ENCODE results near the gene MAP3K13.

MAP3K13 gene

DNA sequence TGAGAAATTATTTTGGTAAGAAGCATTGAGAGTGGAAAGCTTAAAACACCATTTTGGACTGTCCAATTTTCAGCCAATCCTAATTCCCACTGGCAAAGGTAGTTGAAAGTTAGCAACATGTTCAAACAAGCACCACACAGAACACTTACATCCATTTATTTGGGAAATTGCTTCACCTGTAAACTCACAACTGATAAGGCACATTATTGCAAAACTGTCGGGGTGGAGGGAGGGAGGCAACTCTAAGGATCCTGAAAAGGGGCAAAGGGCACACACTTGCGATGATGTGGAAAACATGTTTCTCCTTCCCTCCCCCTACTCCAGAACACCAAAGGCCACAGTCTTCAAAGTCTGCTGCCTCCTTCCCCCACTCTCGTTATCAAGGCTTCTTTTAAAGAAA lies 126.5 kb downstream of the MAP3K13 start:
- H3K27ac ChIP-seq = no peak overlapping the region
- H3K4me1 ChIP-seq = no peaks in the 10 kb centered on the region
- H3K9ac ChIP-seq = no peak overlapping the region
- H3K4me3 ChIP-seq (ENCODE audit: low read depth, low read length) = no peak overlapping the region
- no peaks in the 10 kb centered on the region for H3K9me3 ChIP-seq (ENCODE audit: control insufficient read depth, low read length)
- TF ChIP-seq, protein P1, sequence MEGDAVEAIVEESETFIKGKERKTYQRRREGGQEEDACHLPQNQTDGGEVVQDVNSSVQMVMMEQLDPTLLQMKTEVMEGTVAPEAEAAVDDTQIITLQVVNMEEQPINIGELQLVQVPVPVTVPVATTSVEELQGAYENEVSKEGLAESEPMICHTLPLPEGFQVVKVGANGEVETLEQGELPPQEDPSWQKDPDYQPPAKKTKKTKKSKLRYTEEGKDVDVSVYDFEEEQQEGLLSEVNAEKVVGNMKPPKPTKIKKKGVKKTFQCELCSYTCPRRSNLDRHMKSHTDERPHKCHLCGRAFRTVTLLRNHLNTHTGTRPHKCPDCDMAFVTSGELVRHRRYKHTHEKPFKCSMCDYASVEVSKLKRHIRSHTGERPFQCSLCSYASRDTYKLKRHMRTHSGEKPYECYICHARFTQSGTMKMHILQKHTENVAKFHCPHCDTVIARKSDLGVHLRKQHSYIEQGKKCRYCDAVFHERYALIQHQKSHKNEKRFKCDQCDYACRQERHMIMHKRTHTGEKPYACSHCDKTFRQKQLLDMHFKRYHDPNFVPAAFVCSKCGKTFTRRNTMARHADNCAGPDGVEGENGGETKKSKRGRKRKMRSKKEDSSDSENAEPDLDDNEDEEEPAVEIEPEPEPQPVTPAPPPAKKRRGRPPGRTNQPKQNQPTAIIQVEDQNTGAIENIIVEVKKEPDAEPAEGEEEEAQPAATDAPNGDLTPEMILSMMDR (IDR thresholded peaks at IDR 0.05) = no peak
- no peaks in the 10 kb centered on the region for H3K79me2 ChIP-seq
- no peaks in the 10 kb centered on the region for H3K36me3 ChIP-seq (ENCODE audit: control insufficient read depth, insufficient read depth, low read length)
- no peaks in the 10 kb centered on the region for H3K27me3 ChIP-seq (ENCODE audit: control insufficient read depth, insufficient read depth, low read length)
- H2AFZ ChIP-seq = no peak overlapping the region
- no peak overlapping the region for H3K4me2 ChIP-seq (ENCODE audit: low read length)

DNA sequence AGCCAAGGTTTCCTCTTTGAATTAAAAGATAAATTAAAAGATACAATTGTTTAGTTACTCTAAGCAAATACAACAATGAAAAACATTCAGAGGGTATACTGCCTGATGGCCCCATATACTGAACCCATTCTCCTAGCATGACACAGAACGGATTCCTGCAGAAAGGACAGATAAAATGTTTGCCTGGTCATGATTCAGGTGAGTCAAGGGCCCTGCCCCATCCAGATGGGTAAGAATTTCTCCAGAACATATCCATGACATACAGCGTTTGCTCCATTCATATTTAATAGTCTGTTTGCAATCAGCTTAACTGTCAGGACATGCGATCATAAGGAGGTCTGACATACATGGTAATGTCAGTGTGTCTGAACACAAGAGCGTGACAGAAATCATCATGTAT lies 127.3 kb downstream of the MAP3K13 start:
- Histone ChIP-seq H2AFZ (no peak overlapping the region), H3K27ac (no peak overlapping the region), H3K9ac (no peak overlapping the region), H3K27me3 (ENCODE audit: control insufficient read depth, insufficient read depth, low read length) (no peaks in the 10 kb centered on the region), H3K4me2 (ENCODE audit: low read length) (no peak overlapping the region), H3K36me3 (ENCODE audit: control insufficient read depth, insufficient read depth, low read length) (no peaks in the 10 kb centered on the region), H3K4me1 (no peaks in the 10 kb centered on the region), H3K4me3 (ENCODE audit: low read depth, low read length) (no peak overlapping the region), H3K9me3 (ENCODE audit: control insufficient read depth, low read length) (no peaks in the 10 kb centered on the region), H3K79me2 (no peaks in the 10 kb centered on the region)
- TF ChIP-seq, protein P1 (IDR thresholded peaks at IDR 0.05) = no peak

DNA sequence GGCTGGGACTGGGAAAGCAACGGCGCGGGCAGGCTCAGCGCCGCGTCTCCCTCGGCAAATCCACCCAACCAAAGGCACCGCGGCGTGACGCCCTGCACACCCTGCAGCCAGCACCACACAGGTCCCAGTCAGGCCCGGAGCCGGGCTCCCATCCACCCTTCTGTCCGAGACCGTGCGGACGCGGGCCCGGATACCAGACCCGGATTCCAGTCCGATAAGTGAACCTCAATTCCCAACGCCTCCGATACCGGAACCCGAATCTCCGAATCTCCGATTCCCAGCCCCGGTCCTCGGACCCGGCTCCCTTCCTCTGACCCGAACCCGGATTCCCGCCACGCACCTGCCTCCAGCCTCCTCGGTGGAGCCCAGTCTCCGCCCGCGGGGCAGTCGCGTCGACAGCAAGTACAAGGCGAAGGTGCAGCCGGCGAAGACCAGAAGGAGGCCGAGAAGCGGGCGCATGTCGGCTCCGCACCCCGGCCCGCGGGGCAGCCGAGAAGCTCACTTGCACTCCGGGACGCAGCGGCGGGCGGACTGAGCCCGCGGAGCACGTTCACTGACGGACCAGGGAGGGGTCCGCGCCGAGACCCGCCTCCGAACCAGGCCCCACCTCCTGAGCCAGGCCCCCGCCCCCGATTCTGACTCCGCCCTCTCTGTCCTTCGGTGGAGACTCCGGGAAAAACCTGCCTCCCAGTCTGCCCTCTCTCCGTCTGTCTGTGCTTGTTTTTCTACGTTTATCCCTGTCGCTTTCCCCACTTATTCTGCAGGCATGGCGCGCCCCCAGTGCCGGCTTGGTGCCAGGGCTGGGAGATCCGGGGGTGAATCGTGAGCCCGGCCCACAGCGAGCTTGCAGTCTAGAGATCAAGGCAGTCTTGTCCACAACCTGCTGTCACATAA lies 135.8 kb downstream of the MAP3K13 start, which contains the start of gene TMEM41A:
Gene TMEM41A, minus strand, starts transcription at position 533 of the 894 bp plus-strand sequence. Its CDS starts 74 bp downstream, at position 459.
- Histone ChIP-seq H3K9ac (peak within 1 kb of the TSS; percentile 94), H2AFZ (peak within 1 kb of the TSS; percentile 100), H3K79me2 (no peaks in the 10 kb centered on the region), H3K27me3 (ENCODE audit: control insufficient read depth, insufficient read depth, low read length) (no peaks in the 10 kb centered on the region), H3K4me1 (peaks cover 3% of the 10 kb centered on the region), H3K36me3 (ENCODE audit: control insufficient read depth, insufficient read depth, low read length) (no peaks in the 10 kb centered on the region), H3K9me3 (ENCODE audit: control insufficient read depth, low read length) (no peaks in the 10 kb centered on the region), H3K27ac (peak within 1 kb of the TSS; percentile 84), H3K4me3 (ENCODE audit: low read depth, low read length) (peak within 1 kb of the TSS; percentile 87), H3K4me2 (ENCODE audit: low read length) (peak within 1 kb of the TSS; percentile 84)
- TF ChIP-seq, protein P1 (IDR thresholded peaks at IDR 0.05) = no peak

DNA sequence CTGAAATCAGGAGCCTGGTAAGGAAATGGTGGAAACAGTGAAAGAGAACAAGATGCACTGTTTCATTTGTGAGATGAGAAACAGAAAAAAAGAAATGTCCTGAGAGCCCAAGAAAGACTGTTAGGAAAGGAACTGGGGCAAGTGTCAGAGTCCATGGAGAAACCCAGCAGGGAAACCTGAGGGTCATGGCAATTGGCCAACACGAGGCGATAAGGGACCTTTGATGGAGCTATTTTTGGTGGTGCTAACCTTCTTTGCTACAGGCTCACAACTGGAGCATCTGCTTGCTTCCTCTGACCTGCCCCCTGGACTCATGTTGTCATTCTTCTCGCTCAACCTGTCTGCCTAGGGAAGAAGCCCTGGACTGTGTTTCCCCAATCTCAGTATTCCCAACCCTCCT lies 140.1 kb downstream of the MAP3K13 start:
- Histone ChIP-seq H3K27me3 (ENCODE audit: control insufficient read depth, insufficient read depth, low read length) (no peaks in the 10 kb centered on the region), H3K9ac (no peak overlapping the region), H3K4me3 (ENCODE audit: low read depth, low read length) (no peak overlapping the region), H2AFZ (no peak overlapping the region), H3K4me1 (no peaks in the 10 kb centered on the region), H3K27ac (no peak overlapping the region), H3K36me3 (ENCODE audit: control insufficient read depth, insufficient read depth, low read length) (no peaks in the 10 kb centered on the region), H3K9me3 (ENCODE audit: control insufficient read depth, low read length) (no peaks in the 10 kb centered on the region), H3K79me2 (no peaks in the 10 kb centered on the region), H3K4me2 (ENCODE audit: low read length) (no peak overlapping the region)
- TF ChIP-seq, protein P1 (IDR thresholded peaks at IDR 0.05) = no peak

Measured in parathyroid adenoma (tissue), 2 donors.